PFSK-1 (cell line): ENCODE data around the gene METTL17.

ENCODE experiments used
- POLR2AphosphoS5 ChIP-seq: IDR thresholded peaks from 2 replicates; pipeline ENCODE4 v1.6.1; 2012; ENCODE audit warnings: low read depth, mild to moderate bottlenecking, control low read depth, low read length, moderate library complexity
- SIN3A ChIP-seq: IDR thresholded peaks from 2 replicates; pipeline ENCODE4 v1.6.1; 2012; ENCODE audit warnings: mild to moderate bottlenecking, low read length, moderate library complexity, borderline replicate concordance; ENCODE audit not compliant: insufficient read depth
- TF ChIP-seq, protein P1 (sequence below), 2 experiments: IDR thresholded peaks; 2 replicates each; pipeline versions ENCODE4 v1.6.1 to v1.8.0; 2011 to 2012; ENCODE audit warnings: low read depth in 2 of 2, low read length in 2 of 2, control low read depth in 1 of 2, inconsistent platforms in 1 of 2, mild to moderate bottlenecking in 1 of 2, moderate library complexity in 1 of 2; ENCODE audit not compliant: insufficient read depth in 1 of 2

GRCh38 chr14:20986811-20987210 lies 3.0 kb upstream of the METTL17 start:
- TF ChIP-seq POLR2AphosphoS5 (no peak), SIN3A (no peak)
- TF ChIP-seq, protein P1, sequence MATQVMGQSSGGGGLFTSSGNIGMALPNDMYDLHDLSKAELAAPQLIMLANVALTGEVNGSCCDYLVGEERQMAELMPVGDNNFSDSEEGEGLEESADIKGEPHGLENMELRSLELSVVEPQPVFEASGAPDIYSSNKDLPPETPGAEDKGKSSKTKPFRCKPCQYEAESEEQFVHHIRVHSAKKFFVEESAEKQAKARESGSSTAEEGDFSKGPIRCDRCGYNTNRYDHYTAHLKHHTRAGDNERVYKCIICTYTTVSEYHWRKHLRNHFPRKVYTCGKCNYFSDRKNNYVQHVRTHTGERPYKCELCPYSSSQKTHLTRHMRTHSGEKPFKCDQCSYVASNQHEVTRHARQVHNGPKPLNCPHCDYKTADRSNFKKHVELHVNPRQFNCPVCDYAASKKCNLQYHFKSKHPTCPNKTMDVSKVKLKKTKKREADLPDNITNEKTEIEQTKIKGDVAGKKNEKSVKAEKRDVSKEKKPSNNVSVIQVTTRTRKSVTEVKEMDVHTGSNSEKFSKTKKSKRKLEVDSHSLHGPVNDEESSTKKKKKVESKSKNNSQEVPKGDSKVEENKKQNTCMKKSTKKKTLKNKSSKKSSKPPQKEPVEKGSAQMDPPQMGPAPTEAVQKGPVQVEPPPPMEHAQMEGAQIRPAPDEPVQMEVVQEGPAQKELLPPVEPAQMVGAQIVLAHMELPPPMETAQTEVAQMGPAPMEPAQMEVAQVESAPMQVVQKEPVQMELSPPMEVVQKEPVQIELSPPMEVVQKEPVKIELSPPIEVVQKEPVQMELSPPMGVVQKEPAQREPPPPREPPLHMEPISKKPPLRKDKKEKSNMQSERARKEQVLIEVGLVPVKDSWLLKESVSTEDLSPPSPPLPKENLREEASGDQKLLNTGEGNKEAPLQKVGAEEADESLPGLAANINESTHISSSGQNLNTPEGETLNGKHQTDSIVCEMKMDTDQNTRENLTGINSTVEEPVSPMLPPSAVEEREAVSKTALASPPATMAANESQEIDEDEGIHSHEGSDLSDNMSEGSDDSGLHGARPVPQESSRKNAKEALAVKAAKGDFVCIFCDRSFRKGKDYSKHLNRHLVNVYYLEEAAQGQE (IDR thresholded peaks at IDR 0.05; ENCODE audit: insufficient read depth in 1 of 2, low read depth in 2 of 2, low read length in 2 of 2): no peak
